Lung (tissue), 12 donors: ENCODE results near the gene RER1. TPM values are rescaled to one million over a fixed set of nuclear protein-coding genes. Genes with fewer than 3 reads are reported as not detected.

Experiments
- ATAC-seq: fragments of 200-7000 bp; cut with Tn5 transposase; one replicate; pipeline ENCODE4 v1.9.1; 2020; ENCODE audit warnings: moderate number of reproducible peaks; ENCODE audit not compliant: insufficient read depth, low FRiP score
- DNase-seq, 3 donors: peaks; one replicate each; pipeline ENCODE4 v3.0.0-alpha.2; 2013 to 2017
- H3K27ac ChIP-seq, 2 donors: one replicate each; pipeline ENCODE4 v1.5.1; 2013; ENCODE audit warnings: mild to moderate bottlenecking in 2 of 2, moderate library complexity in 2 of 2, control low read depth in 1 of 2, inconsistent platforms in 1 of 2, low read depth in 1 of 2, low read length in 1 of 2
- H3K27me3 ChIP-seq, 3 donors: one replicate each; pipeline ENCODE4 v1.5.1; 2013; ENCODE audit warnings: low read length in 2 of 3; ENCODE audit not compliant: control insufficient read depth in 3 of 3, insufficient read depth in 3 of 3
- H3K36me3 ChIP-seq, 4 donors: one replicate each; pipeline ENCODE4 v1.5.1; 2013; ENCODE audit warnings: low read length in 4 of 4, mild to moderate bottlenecking in 1 of 4, moderate library complexity in 1 of 4; ENCODE audit not compliant: control insufficient read depth in 4 of 4, insufficient read depth in 4 of 4
- H3K4me1 ChIP-seq, 5 donors: one replicate each; pipeline ENCODE4 v1.5.1; 2013; ENCODE audit warnings: low read length in 5 of 5, mild to moderate bottlenecking in 2 of 5, moderate library complexity in 1 of 5; ENCODE audit not compliant: control insufficient read depth in 5 of 5, insufficient read depth in 5 of 5
- H3K4me3 ChIP-seq: one replicate; pipeline ENCODE4 v1.5.1; 2013; ENCODE audit warnings: mild to moderate bottlenecking, control low read depth, moderate library complexity
- H3K9ac ChIP-seq, 2 donors: one replicate each; pipeline ENCODE4 v1.5.1; 2013; ENCODE audit warnings: low read length in 2 of 2, control low read depth in 1 of 2; ENCODE audit not compliant: insufficient read depth in 1 of 2
- H3K9me3 ChIP-seq, 4 donors: one replicate each; pipeline ENCODE4 v1.5.1; 2013; ENCODE audit warnings: low read length in 3 of 4, mild to moderate bottlenecking in 1 of 4, moderate library complexity in 1 of 4; ENCODE audit not compliant: control insufficient read depth in 4 of 4, insufficient read depth in 3 of 4
- CTCF ChIP-seq: IDR thresholded peaks from 2 replicates; pipeline ENCODE4 v1.5.1; 2012; ENCODE audit warnings: mild to moderate bottlenecking; ENCODE audit errors: control extremely low read depth, extremely low read depth
- WGBS, 2 donors: extraction: QIAGEN DNeasy Blood & Tissue Kit; methylation state at CpG; one replicate each; pipeline ENCODE4 v1.1.7; 2013; 5-methylcytosine and 5-hydroxymethylcytosine counted together
- polyA plus RNA-seq, 2 donors: library from polyadenylated mRNA; stranded (reverse); fragments of 200-250 nt; gene quantifications; one replicate each; pipeline ENCODE4 v1.2.1, GENCODE V29; 2013
- total RNA-seq, 2 donors: library from RNA; depleted of rRNA in 1 of 2; stranded (reverse); fragments of >200 nt in 1 of 2; gene quantifications; one replicate each; pipeline ENCODE4 v1.2.1, GENCODE V29; 2014 to 2021
- donor health status: control.
- donor health status: control.
- donor health status: Bipolar disorder and iron deficiency.
- donor health status: healthy.
- donor health status: DM: yes; HTN: yes; CAD: no.

The RER1 gene
- total and polyA plus RNA-seq, 4 donors = 71.7 to 134 (median 87.9) TPM

DNA sequence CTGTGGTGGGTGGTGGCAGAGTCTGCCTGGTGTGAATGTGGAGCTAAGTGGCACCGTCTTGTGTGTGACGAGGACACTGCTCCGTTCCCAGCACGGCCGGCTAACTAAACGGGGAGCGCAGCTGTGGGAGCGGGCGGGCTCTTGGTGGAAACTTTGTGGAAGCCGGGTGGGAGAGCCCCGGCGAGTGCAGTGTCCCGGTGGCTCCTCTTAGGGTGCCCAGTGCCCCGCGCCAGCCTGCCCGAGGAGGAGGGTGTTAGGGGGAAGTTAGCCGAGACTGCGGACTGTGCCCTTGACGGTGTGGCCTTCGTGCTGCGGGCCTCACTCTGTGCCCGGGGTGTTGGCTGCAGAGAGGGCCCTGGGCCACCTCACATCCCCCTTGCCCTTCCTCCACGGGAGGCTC is 10.8 kb downstream of the RER1 start:
- 95 to 97% methylated on average over 23 of the region's 23 CpGs for WGBS, 2 donors
- no peak overlapping the region for H3K27ac ChIP-seq
- no peak for TF ChIP-seq CTCF
- H3K4me3 ChIP-seq = no peak overlapping the region
- H3K36me3 ChIP-seq = peaks cover 12 to 75% (median 35%) of the 10 kb centered on the region in 4 donors
- H3K9me3 ChIP-seq = no peaks in the 10 kb centered on the region
- H3K27me3 ChIP-seq = no peaks in the 10 kb centered on the region
- no peak for ATAC-seq
- no peak for DNase-seq
- no peak overlapping the region for H3K9ac ChIP-seq
- peaks cover 0 to 4% (median 0%) of the 10 kb centered on the region in 5 donors for H3K4me1 ChIP-seq

DNA sequence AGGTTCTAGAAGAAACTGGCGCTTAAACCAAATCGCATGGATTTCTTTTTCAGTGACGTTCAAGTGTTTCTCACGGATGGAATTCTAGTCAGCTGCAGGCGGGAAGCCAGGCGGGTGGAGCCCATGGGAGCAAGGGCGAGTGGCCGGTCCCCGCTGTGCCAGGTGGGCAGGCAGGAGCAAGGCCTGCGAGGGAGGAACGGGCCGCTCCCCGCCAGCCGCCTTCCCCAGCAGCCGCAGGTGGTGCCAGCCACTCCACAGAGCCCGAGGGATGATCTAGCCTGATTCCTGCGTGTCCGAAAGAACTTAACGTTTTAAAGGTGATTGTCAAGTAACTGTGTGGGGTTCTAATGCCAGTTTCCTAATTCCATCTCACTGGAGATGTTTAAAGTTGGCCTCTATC is 11.6 kb downstream of the RER1 start:
- H3K27ac ChIP-seq = no peak overlapping the region
- H3K4me3 ChIP-seq = no peak overlapping the region
- H3K4me1 ChIP-seq = peaks cover 0 to 4% (median 0%) of the 10 kb centered on the region in 5 donors
- TF ChIP-seq CTCF = no peak
- no peak overlapping the region for H3K9ac ChIP-seq
- ATAC-seq (no peak), DNase-seq (no peak)
- WGBS, 2 donors = 89 to 94% methylated on average over 19 of the region's 19 CpGs
- no peaks in the 10 kb centered on the region for H3K27me3 ChIP-seq
- H3K9me3 ChIP-seq = no peaks in the 10 kb centered on the region
- peaks cover 10 to 78% (median 30%) of the 10 kb centered on the region in 4 donors for H3K36me3 ChIP-seq

DNA sequence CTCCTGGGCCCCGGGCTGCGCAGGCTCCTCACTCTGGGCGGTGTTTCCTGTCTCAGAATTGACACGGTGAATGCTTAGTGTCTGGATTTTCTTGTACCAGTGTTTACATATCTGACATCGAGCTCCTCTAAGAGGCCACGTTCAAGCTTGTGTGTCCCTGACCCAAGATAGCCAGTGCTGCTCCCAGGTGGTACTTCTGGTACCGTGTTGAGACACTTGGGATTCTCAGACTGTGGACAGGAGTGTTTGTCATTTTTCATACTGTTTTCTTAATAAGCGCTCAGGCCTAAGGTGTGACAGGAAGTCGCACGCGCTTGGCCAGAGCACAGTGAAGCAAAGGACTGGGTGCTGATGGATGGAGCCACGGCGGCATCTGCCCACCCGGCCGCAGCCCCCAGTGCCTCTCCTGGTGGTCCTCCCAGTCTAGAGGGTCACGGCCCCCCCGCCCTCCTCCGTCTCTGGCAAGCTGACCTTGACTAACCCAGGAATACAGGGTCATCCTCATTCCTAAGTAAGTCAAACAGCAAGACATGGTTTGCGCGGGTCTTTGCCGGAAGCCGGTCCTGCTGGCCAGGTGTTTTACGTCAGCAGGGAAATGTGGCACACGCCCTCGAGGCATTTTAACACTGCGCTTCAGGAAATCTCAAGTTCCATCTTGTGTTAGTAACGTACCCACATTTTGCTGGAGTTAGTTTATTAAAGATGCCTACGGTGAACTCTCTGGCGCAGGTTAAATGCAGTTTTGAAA is 12.7 kb downstream of the RER1 start:
- DNase-seq (no peak), ATAC-seq (no peak)
- no peak overlapping the region for H3K4me3 ChIP-seq
- peaks cover 10 to 82% (median 25%) of the 10 kb centered on the region in 4 donors for H3K36me3 ChIP-seq
- no peaks in the 10 kb centered on the region for H3K9me3 ChIP-seq
- 82 to 89% methylated on average over 29 of the region's 29 CpGs for WGBS, 2 donors
- no peak overlapping the region for H3K9ac ChIP-seq
- no peaks in the 10 kb centered on the region for H3K27me3 ChIP-seq
- TF ChIP-seq CTCF = no peak
- H3K4me1 ChIP-seq = peaks cover 0 to 4% (median 0%) of the 10 kb centered on the region in 5 donors
- no peak overlapping the region for H3K27ac ChIP-seq
